ENCODE results near the gene OR52I2.

Gene OR52I2

DNA sequence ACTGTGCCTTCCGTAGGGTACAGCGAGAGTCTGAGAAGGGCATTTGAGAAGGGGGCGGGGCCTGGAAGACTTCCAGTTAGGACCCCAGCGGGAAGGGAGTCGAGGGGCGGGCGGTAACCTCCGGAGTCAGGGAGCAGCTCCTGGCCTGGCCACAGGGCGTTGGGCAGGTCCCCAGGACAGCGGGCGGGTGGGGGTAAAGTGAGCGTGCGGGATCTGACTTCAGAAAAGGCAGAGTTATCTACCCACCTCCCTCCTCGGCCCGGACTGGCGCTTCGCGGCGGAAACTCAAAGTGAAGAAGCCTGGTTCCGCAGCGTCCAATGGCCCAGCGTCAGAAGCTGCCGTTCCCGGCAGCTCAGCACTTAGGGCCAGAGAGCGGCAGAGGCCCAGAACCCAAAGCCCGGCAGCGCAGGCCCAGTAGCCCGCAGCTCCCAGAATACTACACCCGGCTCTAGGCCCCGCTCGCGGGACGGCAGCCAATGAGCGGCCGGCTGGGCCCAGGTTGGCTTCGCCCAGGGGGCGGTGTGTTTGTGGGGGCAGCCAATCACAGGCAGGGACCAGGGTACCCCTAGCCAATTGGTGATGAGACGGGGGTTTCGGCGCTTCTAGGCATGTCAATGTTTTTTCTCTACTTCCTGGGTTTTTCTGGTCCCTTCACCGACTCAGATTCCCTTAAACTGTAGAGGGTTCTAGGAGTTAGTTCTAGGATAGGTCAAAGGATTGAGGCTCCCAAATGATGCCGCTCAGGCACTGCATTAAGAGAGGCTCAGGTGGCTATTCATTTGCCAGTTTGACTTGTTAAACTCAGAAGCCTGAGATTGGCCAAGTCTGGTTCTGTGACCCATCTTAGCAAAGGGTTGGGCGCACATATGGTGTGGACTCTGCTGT is 26.5 kb downstream of the OR52I2 start, which contains the start of gene TRIM68:
TSS of gene TRIM68 (minus strand) at position 451 of the 886 bp plus-strand sequence. CDS start 2,727 bp downstream, outside the sequence.
- DNase-seq (ENCODE audit: low read depth): peak; percentile 83

DNA sequence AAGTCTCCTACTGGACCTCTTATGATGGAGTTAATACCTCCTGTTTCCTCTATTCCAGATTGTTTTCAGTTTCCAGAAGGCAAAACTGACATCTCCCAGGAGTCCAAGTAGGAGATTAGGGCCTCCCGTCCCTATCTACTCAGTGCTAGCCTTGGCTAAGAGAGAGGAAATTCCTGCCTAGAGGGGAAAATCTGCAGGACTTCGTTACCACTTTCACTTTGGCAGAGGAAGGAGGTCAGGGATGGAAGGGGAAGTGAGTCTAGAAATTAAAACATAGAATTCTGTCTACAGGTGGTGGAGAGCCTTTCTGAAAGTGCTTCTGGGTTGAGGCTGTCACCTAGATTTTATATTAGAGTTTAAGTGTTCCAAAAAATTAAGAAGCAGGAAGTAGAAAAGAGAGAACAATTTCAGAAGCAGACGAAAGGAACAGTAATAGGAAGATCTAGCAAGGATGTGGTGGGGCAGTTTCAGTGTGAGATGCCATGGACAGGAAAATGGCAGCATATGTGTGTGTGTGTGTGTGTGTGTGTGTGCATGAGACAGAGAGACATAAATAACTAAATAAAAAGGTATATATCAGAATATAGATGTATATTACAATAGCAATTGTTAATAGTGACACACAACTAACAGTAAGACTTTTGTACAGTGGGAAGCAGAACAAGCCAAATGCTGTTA is 28.9 kb downstream of the OR52I2 start:
- no peak for DNase-seq (ENCODE audit: low read depth)

DNA sequence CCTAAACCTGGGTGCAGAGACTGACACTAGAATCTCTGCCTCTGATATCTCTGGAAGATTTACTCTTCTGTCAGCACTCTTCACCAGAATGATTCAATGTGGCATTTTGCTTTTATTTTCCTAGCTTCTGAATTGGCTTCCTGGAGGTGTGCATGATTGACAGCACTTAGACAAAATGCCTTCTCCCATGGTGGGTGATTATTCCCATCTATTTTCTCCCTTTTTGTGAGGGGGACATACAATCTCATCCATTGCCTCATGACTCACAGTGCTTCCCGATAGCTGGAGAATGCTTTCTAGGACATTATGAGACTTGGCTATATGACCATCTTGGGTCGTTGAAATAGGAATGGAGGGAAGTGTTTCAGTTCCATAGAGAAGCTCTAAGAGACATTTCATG is 30.4 kb downstream of the OR52I2 start:
- no peak for DNase-seq (ENCODE audit: low read depth)

GRCh38 chr11:4615856-4616444 is 34.4 kb downstream of the OR52I2 start:
- DNase-seq (ENCODE audit: low read depth): no peak

- DNase-seq (ENCODE audit: low read depth): no peak
These were observed 38.0 kb downstream of the OR52I2 start for GRCh38 chr11:4619514-4619913.

DNA sequence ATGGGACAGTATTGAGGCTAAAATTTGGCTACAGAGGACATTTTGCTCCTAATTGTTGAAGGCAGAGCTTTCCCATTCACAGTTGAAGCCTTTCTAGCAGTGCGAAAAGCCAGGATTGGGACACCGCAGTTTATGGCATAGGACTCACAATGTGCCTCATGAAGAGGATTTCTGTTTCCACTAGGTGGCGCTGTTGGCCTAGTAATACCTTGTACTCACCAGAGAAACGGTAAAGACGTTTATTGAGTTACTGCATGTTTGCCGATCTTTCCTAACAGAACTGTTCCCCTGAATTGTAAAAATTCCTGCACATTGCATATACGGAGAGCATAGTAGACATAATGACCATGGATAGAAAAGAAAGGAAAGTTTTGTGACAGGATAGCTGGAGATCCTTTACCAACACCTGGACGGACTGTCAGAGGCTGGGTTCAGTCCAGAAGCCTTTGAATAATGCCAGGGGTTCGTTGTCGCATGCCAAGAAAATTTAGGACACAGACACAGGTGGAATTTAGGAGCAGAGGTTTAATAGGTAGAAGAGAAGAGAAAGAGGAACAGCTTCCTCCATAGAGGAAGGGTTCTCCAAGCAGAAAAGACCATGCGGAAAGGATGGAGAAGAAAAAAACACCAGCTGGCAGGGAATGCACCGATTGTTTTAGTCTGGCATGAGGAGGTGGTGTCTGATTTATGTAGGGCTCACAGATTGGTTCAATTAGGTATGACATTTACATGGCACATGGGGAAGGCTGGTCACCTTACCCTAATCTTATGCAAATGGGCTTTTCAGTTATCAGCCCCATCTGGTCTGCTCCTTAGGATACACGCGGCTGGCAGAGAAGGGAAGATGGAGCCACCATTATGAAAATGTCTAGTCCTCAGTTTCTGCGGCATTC is 44.9 kb downstream of the OR52I2 start:
- peak; percentile 50 for DNase-seq (ENCODE audit: low read depth)

DNA sequence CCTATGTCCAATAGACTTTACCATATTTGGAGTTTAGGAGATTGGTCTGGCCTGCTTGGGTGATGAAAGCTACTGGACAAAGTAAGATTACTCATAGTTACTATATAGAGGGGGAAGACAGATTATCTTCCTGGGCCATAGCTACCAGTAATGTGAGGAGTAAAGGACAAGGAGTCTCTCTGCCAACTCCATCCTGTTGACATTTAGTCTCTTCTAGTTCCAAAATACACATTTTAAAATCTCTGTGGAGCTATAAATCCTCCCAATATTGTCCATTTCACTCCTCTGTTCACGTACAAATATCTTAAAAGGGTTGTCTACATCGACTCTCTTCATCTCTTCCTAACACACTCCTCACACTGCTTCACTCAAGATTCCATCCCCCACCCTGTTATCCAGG is 54.6 kb downstream of the OR52I2 start:
- DNase-seq (ENCODE audit: low read depth): no peak

GRCh38 chr11:4636962-4637661 is 55.6 kb downstream of the OR52I2 start, which contains the start of gene OR51D1:
OR51D1 (plus strand) TSS chr11:4637477; CDS start chr11:4639791, 2,314 bp downstream.
- DNase-seq (ENCODE audit: low read depth): peak; percentile 30

DNA sequence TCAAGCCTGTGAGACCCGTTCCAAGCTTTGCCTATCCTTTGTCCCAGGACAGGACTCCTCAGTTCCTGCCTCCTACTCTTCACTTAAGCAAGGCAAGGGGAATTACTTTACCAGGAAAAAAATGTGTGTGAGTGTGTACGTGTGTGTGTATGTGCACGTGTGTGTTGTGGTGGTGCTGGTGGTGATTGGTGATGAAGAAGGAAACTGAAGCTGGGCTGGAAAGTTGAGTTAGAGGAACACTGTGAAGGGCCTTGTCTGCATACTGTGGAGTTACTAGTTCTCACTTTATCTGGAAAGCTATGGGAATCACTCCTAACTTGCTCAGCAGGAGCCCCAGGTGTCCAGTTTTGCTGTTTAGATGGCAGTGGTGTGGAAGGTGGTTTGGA is 56.1 kb downstream of the OR52I2 start:
- no peak for DNase-seq (ENCODE audit: low read depth)

DNA sequence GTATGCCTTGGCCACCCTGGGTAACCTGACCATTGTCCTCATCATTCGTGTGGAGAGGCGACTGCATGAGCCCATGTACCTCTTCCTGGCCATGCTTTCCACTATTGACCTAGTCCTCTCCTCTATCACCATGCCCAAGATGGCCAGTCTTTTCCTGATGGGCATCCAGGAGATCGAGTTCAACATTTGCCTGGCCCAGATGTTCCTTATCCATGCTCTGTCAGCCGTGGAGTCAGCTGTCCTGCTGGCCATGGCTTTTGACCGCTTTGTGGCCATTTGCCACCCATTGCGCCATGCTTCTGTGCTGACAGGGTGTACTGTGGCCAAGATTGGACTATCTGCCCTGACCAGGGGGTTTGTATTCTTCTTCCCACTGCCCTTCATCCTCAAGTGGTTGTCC is 58.4 kb downstream of the OR52I2 start:
- DNase-seq (ENCODE audit: low read depth): no peak

DNA sequence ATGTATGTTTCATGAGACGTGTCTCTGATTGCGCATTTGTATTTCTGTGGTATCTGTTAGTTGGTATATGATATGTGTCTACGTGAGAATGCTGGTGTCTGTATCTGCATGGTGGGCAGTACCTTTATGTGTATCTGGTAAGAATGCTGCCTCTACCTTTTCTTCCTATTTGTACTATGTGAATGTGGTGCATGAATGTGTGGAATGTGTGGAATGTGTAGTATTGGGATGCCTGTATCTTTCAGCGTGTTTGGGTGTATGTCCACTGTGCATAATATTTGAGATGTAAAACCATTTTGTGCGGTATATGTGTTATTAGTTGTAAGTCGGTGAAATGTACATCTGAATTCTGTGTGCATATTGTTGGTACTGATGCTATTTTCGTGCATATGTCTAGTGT is 60.0 kb downstream of the OR52I2 start:
- no peak for DNase-seq (ENCODE audit: low read depth)

DNA sequence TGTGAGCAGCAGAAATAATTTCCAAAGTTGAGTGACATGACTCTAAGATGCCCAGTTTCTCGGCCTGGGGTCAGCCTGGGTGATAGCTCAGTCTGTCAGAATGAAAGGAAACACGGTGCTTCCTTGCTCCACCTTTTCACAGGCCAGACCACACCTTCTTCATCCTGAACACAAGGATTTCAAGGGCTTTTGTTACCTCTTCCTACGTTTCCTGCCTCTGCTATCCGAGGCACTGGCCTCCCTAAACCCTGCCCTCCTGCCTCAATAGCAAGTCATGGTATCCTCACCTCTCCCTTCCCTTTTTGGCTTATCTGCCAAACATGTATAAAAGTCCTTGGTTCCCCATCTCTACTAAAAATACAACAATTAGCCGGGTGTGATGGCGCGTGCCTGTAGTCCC is 60.5 kb downstream of the OR52I2 start:
- DNase-seq (ENCODE audit: low read depth): no peak
